SIG-M5 treated with dmso at 0.1 percent for 504 hours (cell line): Measurements from ENCODE around the gene SCAPER.

ENCODE experiments used
- DNase-seq: peaks from one replicate; lab custom pipeline; 2025; ENCODE audit not compliant: unreplicated experiment; lab: John Stamatoyannopoulos, UW

SCAPER gene

DNA sequence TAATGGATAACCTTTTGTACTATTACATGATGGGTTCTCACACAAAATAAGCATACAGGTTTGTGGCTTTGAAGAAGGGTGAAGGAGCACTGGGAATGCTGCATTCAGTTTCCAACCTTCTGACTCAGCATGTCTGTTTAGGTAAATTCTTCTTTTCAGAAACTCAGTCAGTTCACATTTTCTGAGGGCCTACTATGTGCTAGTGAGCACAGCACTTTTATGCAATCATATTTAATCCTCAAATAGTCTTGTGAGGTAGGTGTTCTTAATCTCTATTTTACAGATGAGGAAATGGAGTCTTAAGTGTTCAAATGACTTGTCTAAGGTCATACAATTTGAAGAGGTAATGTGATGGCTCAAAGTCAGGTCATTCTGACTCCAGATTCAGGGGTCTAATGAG, 527.4 kb downstream of the SCAPER start:
- no peak for DNase-seq

DNA sequence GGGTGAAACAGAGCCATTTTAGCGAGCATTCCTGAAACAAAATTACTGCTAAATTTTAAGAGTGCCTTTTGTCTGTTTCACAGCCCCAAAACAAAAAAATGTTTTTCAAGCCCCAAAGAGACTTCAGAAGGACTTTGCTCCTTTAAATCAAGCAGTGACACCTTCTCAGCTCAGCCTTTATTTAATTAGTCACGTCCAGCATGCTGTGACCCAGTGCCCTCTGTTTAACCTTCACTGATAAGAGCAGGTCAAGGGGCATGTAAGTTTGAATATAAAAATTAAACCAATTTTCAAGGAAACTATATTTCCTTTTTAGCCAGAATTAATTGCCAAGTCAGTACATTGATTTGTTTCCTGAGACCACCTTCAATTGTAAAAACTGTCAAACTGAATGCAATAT, 527.9 kb downstream of the SCAPER start:
- no peak for DNase-seq

DNA sequence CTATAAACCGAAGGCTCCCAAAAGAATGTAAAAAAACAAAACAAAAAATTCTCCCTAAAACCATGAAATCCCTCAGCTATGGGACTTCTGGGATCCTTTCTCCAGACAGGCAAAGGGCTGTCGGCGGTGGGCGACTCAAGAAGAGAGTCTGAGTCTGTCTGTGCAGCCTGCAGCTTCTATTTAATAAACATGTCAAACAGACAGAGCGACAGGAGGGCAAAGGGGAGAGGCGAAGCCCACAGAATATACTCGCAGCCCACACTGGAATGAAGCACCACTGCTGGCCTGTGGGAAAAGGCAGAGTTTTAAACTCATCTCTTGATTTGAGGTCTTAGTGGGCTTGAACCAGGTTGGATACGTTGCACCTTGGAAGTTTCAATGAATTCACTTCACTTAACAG, 528.3 kb downstream of the SCAPER start:
- DNase-seq, result no peak

DNA sequence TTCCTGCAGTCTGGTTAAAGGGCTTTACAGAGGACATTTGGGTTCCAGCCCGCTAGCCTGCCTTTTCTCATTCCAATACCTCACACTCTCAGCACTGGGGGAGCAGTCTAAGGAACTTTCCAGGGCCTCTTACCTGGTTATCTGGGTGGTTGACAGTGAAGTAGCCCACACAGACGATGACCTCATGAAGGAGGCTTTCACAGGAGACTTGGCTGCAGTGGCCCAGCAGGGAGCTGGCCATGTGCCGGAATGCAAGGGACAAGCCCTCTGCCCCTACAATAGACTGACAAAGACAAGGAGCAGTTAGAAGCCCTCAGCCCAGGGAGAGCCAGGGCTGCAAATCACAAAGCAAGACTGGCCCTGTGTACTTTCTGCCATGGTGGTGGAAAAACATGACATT, 529.1 kb downstream of the SCAPER start:
- no peak for DNase-seq

DNA sequence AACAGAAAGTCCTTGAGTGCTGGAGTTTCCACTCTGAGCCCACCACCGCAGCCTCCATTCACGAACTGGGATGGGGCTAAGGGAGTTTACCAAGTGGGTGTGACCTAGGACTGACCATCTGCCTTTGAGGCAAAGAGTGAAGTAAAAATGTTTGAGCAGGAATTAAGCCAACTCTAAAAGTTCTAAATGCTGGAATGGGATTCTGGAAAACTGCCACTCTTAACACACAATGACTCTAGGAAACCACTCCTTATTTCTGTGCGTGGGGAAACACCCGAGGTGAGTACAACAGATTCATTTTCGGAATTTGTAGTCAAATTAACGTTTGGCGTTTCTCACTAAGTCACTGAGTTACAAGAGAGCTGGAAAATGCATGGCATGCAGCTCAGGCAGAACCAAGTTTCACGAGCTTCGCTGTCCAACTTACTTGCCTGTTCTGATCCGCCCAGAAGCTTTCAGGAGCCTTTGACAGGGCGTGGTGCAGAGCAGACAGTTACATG, 537.0 kb downstream of the SCAPER start:
- DNase-seq, result no peak

DNA sequence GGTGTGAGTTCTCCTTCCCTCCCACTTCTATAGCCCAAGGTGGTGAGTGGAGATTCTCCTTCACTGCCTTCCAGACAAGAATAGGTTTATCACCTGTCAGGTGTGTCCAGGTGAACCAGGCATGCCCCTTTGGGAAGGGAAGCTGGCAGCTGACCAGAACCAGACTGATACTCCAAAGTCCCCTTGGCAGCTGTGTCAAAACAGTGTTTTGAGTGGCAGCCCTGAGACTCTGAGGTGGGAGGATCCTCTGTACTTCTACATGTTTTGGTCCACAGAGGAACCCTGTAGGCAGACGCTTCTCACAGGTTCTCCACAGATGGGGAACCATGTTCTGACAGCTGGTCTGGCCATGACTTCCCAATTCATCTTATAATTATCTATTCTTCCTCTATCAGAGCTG, 538.4 kb downstream of the SCAPER start:
- no peak for DNase-seq

DNA sequence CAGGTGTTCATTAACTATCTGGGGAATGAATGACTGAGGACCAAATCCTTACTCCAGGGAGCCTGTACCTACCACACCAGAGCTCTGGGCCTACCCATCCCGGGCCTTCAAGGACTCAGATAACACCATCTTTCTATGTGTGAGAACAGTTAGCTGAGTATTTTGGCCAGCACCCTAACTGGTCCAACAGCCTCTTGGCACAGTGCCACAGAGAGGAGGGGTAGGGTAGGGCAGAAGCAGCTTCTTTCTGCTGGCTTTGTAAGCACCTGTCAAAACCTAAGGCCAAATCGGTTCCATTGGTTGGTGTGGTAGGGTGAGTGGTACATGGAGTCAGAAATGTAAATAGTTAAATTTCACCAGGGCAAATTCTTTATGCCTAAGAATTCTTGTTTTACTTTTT, 541.9 kb downstream of the SCAPER start:
- DNase-seq, result no peak

DNA sequence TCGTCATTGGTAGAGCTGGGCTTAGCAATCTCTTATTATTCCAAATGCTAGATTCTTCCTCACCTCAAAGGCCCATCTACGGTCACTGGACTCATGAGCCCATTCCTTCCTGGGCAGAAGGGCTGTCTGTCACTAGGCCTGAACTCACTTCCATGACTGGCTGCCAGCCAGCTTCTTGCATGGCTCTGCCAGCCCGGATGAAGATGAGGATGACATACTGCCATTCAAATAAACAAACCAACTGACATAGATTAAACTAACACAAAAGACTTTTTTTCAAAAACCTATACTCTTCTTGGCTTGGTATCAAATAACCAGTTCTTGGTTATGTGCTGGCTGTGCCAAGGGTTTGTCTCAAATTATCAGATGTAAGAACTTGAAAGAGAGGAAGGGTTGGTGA, 544.7 kb downstream of the SCAPER start:
- no peak for DNase-seq

DNA sequence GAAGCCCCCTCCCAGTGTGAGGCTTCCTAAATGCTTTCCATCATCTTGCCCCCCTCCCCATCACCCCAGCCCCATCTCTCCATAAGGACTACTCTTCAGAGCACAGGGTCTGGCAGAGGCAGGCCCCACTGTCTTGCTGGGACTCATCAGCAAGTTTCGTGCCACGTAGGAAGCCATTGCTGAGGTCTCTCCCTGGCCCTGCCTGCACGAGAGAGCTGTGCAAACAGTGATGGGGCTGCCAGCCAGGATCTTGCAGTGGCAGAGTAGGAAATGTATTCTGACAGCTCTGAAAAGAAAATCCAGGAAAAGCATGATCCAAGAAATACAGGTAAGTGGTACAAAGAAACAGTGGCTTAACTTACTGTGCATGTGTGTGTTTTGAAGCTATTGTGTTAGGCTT, 546.0 kb downstream of the SCAPER start:
- no peak for DNase-seq

DNA sequence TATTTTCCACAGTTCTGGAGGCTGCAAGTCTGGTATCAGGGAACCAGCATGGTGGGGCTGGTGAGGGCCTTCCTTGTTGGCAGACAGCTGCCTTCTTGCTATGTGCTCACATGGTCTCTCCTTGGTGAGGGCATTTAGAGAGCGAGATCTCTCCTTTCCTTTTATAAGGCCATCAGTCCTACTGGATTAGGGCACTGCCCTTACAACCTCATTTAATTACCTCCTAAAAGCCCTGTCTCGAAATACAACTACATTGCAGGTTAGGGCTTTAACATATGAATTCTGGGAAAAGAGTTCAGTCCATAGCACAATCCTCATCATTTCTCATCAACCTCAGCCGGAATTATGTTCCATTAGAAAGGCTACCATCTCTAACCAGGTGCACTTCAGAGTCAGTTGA, 546.7 kb downstream of the SCAPER start:
- no peak for DNase-seq

DNA sequence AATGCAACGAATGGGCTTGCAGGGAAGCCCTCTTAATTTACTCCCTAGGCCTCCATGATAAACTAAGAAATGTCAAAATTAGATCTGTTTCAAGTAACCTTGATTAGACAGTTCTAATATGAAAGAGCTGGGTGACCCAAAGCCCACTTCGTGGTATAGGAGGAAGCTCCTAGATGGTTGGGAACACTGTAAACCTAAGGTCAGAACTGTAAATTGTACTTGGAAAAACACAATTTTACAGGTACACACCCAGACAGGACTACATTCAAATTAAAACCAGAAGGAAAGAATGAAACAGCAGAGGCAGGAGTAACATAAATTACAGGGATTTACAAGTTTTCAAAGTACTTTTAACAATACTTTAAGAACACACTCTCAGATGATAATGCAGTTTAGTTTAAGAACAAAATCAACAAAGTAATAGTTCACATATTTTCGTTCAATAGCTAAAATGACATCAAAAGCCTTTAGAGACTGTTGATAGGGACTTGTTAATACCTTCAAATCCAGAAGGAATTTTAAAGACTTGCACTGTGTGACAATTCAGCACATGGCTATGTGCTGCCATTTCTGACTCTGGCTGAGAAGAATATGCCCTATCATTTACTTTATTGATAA, 550.2 kb downstream of the SCAPER start:
- no peak for DNase-seq

DNA sequence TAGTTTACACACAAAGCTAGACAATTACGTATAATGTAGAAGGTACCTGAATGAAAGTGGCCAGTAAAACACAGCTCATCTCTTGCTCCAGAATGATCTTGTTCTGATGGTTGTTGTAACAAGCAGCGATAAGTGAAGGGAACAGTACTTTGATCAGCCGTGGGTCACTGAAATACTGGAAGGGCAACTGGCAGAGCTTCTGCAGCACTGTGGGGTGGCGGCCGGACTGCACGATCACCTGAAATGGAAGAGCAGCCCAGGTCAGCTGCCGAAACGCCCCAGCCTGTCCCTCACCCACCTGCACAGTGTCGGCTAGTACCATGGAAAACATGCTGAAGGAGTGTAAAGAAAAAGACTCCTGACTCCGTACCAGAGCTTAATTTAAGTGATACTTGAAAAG, 551.2 kb downstream of the SCAPER start:
- DNase-seq, result no peak

DNA sequence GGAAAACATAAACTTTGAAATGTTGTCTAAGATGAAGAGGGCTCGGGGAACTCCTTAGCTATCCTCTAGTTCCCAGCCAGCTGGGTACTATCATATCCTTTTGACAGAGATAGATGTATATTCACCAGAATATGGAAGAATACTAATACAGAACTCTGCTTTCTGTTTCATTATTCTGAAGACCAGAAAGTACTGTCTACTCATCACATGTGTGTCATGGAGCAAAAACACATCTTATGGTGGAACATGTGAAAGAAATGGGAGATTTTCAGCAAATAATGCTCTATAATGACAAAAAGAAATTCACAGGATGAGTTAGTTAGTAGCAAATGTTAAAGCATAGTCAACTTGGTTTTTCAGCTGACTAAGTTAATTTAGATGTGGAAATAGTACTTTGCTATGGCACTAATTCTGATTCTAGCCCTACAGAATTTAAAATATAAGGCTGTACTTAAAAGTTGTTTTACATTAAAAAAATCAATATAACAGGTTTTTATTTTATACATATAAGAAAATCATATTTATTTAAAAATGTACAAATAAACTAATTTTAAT, 552.0 kb downstream of the SCAPER start:
- no peak for DNase-seq

DNA sequence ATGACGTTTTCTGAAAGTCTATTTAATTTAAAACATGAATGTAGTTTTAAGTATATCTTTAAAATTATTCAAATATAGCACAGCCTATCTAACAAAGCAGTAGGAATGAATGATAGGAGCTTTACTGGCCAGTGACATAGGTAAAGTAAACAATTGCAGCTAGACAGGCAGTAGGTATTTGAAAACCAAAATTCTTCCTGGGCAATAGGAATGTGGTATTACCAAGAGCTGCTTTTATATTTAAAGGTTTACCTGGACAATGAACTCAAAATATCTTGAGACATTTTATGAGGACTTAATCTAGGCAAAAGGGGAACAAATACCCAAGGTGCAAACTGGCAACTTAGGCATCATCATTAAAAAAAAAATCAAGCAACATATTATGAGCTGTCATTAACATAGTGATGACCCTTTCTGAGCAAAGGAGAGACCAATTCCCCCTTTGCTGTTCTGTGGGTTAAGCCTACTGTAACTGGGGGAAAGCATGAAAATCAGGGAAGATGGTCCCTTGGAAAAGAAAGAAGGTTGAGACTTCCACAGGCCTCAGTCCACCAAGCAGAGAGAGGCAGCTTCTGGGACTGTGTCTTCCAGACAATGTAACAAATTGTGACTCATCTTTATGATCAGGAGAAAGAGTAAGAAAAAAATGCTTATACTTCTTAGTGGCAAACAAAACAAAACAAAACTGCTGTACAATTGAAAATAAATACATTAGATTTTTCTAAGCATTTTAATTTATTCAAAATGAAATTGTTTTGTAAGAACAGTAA, 555.7 kb downstream of the SCAPER start:
- no peak for DNase-seq

DNA sequence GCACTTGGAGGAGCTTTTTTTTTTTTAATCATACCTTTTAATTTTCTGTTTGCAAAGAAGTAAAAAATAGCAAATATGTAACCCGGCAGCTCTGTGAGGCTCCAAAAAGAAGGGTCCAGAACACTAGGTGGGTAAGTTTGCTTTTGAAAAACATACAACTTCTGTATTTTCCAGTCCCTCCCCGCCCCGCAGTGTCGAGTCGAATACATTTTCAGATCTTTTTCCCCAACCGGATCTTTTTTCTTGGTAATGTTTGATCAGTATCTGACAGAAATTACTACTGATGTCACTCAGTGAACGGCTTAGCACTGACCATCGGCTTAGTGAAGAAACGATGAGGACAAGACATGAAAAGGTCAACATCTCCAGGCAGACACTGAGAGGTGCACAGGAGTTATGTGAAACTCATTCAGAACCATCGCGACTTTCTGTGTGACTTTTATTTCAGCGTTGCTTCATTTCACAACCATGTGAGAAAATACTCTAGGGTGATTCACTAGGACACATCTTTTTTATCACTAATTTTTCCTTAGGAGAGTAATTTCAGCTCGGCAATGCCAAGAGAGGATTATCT, 557.6 kb downstream of the SCAPER start:
- no peak for DNase-seq

DNA sequence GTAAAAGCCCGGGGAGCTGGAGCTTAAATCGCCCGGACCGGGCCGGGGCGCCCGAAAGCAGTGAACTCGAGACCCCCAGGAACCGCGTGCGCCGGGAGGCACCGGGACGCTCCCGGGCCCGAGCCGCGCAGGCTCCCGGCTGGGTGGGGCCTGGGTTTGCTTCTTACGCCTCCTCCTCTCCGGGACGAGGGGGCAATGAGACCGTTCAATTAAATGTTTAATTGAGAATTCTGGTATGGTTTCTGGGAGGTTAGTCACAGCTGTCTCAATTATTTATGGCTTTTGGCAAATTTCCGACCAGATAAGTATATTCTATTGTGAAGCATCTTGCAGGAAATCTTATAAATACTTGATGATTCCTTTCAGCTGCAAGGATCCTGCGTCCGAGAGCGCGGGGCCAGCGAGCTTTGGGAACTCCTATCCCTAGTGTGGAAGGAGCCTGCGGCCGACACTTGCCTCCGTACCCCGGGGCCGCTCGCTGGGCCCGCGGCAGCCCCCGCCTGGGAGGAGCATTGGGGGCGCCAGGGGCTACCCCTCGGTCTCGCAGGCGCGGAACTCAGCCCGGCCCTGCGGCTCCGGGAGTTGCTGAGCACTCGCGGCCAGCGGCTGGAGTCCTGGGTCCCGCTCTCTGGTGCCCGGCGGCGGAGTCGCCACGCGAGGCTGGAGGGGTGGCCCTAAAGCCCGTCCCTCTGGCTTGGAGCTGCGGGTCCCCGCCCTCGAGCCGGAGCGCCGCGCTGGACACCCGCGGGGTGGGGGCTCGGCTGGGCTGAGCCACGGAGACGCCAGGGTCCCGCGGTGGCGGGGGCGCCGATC, 558.3 kb downstream of the SCAPER start:
- no peak for DNase-seq

DNA sequence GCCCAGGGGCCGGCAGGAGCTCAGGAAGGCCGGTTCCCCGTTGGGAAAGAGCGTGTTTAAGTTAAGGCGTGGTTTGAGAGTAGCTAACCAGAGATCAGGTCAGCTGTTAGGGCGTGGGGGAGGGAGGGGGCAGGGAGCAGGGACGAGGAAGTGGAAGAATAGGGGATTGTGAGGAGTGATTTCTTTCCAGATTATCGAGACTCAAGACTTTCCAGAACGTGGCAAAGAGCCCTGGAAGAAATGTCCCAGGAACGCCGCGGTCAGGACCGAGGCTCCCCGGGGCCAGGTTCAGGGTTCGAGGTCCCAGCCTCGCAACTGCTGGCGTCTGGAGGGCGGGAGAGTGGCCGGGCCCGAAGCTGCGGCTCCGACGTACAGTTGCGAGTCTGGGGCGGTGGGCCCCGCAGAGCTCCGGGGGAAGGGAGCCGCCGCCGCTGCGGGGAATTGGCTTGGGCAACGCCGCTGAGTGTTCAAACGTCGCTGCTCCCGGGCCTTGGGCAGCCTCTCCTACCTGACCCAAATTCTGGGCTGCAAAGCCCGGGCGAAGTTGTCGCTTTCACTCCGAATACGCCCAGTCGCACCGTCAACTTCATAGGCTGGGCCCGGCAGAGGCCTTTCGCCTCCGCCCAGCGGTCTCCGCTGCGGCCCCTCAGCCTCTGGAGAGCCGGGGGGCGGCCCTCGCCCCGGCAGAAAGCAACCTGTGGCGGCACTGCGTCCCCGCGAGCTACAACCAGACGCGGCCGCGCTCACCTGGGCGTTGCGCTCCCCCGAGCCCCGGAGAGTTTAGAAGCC, 559.1 kb downstream of the SCAPER start:
- no peak for DNase-seq

DNA sequence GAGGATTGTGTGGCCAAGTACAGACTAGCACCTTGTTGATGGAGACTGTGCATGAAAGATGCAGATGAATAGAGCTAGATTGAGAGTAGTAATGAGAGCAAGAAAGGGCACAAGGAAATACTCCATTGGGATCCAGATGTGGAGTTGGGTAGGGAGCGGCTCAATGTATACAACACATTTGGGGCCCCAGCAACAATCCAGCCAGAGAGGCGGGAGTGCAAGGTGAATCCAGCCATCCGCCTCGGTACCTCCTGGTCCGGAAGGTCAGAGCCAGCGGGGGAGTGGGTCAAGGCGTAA, 559.6 kb downstream of the SCAPER start:
- no peak for DNase-seq

DNA sequence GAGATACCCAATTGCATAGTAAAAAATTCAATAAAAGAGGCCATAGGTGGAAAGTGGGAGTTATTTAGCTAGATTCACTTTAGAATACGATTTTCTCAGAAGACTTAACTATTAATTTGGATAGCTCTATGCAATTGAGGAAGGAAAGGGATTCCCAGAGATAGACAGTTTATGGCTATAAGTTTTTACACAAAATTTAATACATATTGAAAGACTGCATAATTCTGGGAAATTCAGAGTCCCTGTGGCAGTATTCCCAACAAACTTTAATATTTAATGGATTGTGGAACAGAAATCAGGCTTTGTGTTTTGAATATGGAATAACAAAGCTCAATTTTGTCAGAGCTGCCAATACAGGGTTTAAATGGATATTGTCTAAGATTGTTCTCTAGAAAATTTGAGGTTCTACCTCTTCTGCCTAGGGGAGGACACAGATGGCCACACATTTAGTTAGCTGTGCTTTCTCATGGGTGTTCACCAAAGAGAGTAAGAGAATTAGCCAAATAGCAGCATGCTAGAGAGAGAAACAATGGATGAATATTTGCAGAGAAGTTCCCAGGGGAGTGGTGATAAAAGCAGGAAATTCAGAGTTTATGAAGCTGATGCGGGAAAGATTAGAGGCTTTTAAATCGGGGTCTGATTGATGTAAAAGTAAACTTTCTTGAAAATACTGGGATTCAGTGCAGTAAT, 560.1 kb downstream of the SCAPER start:
- DNase-seq, result no peak

DNA sequence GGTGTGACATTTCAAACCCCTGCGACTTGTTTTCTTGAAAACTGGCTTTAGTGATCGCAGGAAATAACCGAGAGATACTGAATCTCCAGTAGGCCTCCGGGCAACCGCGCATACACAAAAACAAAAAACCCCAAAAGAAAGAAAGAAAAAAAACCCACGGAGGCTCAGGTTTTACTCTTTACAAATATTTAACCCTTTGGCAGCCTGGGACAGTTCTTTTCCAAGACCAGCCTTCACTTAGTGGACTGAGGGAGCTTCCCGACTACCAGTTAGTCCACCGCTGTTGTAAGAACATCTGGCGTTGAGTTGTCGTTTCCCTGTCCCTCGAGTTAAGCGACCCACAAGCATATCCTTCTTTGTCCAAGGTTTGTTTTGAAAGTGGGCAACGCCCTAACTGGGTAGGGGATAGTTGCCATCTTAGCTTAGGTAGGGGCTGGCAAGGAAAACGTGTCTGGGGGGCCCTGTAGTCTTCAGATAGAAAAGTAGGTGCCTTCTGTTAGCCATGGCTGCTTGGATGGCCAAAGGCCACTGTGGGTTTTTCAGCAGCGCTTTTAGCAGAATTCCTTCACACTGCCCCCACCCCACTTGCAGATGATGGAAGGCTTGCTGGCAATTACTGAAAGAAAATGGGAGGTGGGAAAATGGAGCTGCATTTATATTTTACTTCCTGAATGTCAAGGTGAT, 561.7 kb downstream of the SCAPER start:
- DNase-seq, result no peak
